Ramos (cell line): ENCODE results near the gene KIDINS220.

ENCODE experiments used
- in situ Hi-C: fragments of 300-500 bp; cut with MboI; formaldehyde crosslinking; loops from one replicate; pipeline ENCODE4 v1.14.3; 2022; ENCODE audit warnings: low sequenced_read_pairs; ENCODE audit not compliant: unreplicated experiment

The KIDINS220 gene

DNA sequence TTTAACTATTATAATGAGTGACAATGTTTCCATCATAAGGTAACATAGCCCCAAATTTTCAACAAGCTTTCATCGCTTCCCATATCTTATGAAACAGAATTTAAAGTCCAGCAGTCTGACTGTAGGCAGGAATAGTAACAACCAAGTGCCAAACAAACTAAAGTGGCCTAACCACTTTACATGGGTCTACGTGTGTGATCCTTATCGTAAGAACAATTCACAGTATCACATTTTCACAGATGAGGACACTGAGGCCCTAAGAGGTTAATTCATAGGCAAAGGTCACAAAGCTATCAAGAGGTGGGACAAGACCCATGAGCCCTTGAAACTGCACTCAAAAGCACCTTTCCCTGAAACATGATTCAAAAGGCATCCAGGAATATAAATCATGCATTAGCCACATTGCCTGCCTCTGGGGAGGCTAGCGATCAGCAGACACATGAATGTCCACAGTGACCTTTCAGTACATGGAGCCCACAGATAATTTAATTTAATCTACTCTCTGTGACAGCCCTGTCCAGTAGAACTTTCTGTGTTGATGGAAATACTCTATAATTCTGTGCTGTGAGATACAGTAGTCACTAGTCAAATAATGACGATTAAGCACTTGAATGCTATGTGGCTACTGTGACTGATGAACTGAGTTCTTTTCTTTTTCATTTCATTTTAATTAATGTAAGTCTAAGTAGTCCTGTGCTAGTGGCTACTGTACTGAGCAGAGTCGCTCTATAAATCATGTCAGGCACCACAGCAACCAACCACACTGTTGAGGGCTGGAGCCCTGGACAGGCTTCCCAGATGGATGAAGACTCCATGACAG, 30.3 kb downstream of the KIDINS220 start:
- in situ Hi-C loops = no loop called here

- in situ Hi-C loops = no loop called here
These were observed 31.9 kb downstream of the KIDINS220 start for GRCh38 chr2:8805278-8806210.

DNA sequence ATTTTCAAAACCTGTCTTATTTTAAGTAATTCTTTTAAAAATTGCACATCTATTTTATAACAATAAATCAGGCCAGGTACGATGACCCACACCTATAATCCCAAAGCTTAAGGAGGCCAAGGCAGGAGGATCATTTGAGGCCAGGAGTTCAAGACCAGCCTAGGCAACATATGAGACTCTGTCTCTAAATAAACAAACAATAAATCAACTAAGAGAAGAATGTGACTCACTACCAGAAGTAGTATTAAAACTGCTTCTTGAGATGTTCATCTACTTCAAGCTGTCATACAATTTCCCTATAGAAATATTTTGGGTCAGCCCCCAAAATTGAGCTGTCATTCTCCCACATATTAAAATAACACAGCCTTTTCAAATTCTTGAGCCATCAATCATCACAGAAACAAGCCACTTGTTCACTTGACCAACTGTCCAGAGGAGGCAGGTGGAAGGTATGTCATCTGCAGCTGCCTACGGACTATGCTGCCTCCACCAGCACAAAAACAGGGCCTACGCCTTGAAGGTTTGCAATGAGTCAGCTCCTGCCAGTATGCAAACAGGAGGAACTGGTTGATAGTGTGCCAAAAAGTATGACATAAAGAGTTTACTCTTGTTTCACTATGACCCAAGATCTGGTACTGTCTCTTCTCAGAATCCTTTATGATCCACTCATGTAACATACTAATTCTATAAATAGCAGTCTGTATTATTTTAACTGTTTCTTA, 33.6 kb downstream of the KIDINS220 start:
- in situ Hi-C loops = no loop called here

DNA sequence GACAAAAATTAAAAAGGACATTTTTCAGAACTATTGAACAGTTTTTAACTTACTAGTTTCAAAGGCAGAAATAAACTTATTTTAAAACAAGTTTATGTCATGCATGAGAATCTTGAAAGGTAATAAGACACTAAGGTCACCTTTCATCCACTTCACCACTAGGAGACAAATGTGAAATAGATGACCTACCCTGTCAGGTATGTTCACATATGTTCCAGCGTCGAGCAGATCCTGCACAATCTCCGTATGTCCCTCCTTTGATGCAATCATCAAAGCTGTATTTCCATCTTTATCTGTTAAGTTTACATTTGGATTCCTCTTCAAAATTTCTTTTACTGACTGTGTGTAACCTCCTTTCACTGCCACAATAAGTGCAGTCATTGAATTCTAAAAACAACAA, 34.7 kb downstream of the KIDINS220 start:
- in situ Hi-C loops = no loop called here

DNA sequence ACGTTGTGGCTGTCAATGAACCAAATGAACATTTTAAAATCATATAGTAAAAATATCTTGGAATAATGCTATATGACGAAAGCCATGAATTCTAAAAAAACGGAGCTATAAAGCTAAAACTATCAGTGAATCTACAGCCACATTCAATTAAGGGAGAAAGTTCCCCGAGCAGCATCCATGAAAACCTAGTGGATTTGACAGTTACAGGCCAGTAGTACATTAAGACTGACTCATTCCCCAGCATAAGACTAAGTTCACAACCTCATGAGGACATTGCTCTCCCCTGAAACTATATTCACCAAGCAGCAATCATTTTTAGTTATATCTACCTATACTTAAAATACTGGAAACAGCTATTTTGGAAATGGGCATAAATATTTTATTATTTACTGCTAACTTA, 36.6 kb downstream of the KIDINS220 start:
- in situ Hi-C loops = no loop called here

DNA sequence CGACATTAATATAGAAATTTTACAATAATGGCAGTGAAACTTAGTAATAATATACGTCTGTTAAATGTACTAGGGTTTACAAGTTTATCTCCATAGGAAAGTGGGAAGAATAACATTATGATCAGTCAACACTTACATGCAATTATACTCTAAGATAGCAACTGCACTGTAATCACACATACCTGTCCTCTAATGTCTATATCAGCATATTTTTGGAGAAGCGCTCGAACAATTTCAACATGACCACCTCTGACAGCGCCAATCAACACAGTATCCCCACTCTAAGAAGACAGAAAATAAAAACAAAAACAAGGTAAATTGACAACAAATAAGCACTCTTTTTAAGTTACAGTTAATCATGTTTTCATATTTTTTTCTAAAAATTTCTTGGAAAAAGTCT, 37.2 kb downstream of the KIDINS220 start:
- in situ Hi-C loops = no loop called here

DNA sequence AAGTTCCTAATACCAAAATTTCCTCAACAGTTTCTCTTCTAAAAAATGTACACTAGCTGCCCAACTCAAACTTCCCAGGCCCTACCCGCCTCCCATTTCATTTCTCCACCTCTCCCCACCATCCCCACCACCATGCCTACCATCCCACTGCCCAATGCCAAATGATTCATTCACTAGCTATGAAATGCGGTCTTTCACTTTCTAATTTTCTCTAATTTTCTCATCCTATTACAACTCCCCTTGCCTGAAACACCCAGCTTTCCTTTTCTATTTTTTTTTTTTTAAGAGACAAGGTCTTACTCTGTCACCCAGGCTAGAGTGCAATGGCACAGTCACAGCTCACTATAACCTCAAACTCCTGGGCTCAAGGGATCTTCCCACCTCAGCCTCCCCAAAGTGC, 38.4 kb downstream of the KIDINS220 start:
- in situ Hi-C loops = no loop called here

GRCh38 chr2:8798393-8798792, 39.0 kb downstream of the KIDINS220 start:
- in situ Hi-C loops = no loop called here

GRCh38 chr2:8797682-8798081, 39.7 kb downstream of the KIDINS220 start:
- in situ Hi-C loops = no loop called here

DNA sequence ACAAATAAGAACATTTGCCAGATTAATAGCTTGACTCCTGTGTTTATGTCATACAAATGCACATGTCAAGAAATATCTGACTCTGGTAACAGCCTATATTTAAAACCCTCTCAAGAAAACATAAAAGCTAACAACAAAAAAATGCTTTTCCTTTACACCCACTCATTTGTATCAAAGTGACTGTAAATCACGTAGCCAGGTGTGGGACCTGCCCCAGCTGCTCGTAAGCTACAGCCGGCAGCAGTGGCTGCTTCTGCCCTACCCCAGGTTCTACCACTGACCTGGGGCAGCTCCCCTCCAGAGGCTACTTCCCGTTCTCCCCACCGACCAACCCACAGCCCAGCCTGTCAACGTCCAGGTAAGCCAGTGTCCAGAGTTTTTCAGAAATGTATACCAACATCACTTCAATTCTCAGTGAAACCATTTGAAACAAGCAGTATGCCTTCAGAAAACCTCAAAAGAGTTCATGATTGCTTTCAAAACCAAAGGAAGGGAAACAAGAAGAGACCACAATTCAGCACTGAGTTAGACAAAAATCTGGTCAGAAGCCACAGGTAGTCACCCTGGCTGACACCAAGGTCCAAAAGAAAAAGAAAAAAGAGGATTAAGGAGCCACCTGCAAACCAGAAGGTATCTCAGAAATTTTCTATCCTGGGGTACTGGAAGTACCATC, 40.4 kb downstream of the KIDINS220 start:
- in situ Hi-C loops = no loop called here

- in situ Hi-C loops = no loop called here
These were observed 41.0 kb downstream of the KIDINS220 start for GRCh38 chr2:8796315-8796848.

- in situ Hi-C loops = no loop called here
These were observed 42.2 kb downstream of the KIDINS220 start for GRCh38 chr2:8794923-8795825.

- in situ Hi-C loops = no loop called here
These were observed 46.7 kb downstream of the KIDINS220 start for GRCh38 chr2:8790739-8791162.

DNA sequence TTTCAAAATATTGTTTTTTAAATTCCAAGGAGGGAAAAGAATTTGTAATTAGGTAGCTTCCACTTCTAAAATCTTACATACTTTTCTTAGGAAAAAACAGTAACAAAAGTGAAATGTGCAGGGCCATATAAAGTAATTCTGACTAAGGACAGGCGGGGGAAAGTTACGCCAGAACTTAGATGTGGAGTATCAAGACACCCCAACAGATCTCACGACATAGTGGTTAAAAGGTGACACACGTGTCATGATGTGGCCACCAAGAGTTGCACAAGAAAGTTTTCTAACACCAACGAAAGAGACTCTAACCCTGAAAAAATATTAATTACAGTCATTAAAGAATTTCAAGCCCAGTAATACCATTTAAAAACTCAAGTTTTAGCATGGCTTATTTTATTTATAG, 51.0 kb downstream of the KIDINS220 start:
- in situ Hi-C loops = no loop called here

GRCh38 chr2:8779795-8780671, 57.4 kb downstream of the KIDINS220 start:
- in situ Hi-C loops = no loop called here

DNA sequence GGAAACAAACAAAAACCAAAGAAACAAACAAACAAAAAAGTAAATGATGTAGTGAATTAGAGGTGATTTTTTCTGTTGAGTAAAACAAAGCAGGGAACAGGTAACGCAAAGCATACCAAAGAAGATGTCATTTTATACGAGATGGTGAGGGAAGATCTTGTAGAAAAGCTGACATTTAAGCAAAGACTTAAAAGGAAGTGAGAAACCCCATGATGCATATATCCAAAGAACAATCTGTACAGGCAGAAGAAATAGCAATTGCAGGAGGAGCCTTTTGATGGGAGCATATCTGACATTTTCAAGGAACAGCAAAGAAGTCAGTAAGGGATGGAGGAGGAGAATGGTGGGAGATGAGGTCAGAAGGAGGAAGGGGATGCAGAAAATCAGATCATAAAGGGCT, 63.0 kb downstream of the KIDINS220 start:
- in situ Hi-C loops = no loop called here

DNA sequence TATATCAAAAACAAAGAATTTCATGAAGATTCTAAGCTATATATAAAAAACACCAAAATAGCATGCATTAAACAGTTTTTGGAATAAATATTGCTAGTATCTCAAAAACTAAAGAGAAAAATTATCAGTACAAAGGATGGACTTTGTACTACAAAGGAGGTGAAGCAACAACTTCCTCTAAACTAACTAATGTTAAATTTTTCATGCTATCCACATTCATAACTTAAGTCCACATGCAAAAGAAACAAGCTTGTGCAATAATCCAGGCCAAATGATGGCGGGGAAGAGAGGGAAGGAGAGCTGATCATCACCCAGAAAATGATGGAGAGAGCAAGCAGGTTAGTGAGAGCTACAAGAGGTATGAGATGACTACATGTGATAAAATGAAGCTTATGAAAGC, 70.1 kb downstream of the KIDINS220 start:
- in situ Hi-C loops = no loop called here
